KMS-11 (cell line): ENCODE results near the gene MPHOSPH10.

Experiments
- H2AFZ ChIP-seq: fragments of 200-600 bp; sonication (generic); 2 replicates; pipeline ENCODE4 v1.6.1; 2016; ENCODE audit warnings: antibody characterized with exemption, mixed run types, low read depth
- H3K27ac ChIP-seq: fragments of 200-600 bp; sonication (generic); 2 replicates; pipeline ENCODE4 v1.6.1; 2016; ENCODE audit warnings: mild to moderate bottlenecking, mixed run types
- H3K27me3 ChIP-seq: fragments of 200-600 bp; sonication (generic); 2 replicates; pipeline ENCODE4 v1.6.1; 2017; ENCODE audit warnings: mild to moderate bottlenecking, low read depth, mixed run types, moderate library complexity; ENCODE audit not compliant: insufficient read depth
- H3K36me3 ChIP-seq: fragments of 200-600 bp; sonication (generic); 2 replicates; pipeline ENCODE4 v1.6.1; 2017; ENCODE audit warnings: mild to moderate bottlenecking, mixed run types; ENCODE audit not compliant: insufficient read depth
- H3K4me1 ChIP-seq: fragments of 200-600 bp; sonication (generic); 2 replicates; pipeline ENCODE4 v1.6.1; 2016; ENCODE audit warnings: mild to moderate bottlenecking, low read depth, mixed run types; ENCODE audit not compliant: poor library complexity, severe bottlenecking
- H3K4me2 ChIP-seq: fragments of 200-600 bp; sonication (generic); 2 replicates; pipeline ENCODE4 v1.7.0; 2016; ENCODE audit warnings: mild to moderate bottlenecking, mixed run types
- H3K4me3 ChIP-seq: fragments of 200-600 bp; sonication (generic); IDR thresholded peaks from 2 replicates; pipeline ENCODE4 v1.6.1; 2017; ENCODE audit warnings: low read depth, low read length, mixed read lengths; ENCODE audit not compliant: insufficient read depth
- H3K79me2 ChIP-seq: fragments of 200-600 bp; sonication (generic); 2 replicates; pipeline ENCODE4 v1.6.1; 2016; ENCODE audit warnings: low read depth, mixed run types; ENCODE audit not compliant: insufficient read depth
- H3K9ac ChIP-seq: fragments of 200-600 bp; sonication (generic); 2 replicates; pipeline ENCODE4 v1.6.1; 2016; ENCODE audit warnings: mild to moderate bottlenecking, mixed run types
- H4K20me1 ChIP-seq: fragments of 200-600 bp; sonication (generic); 2 replicates; pipeline ENCODE4 v1.6.1; 2016; ENCODE audit warnings: mild to moderate bottlenecking, mixed run types; ENCODE audit not compliant: insufficient read depth
- CTCF ChIP-seq: fragments of 200-600 bp; sonication (generic); conservative IDR thresholded peaks from 2 replicates; pipeline ENCODE4 v1.6.1; 2017; ENCODE audit warnings: low read depth, mild to moderate bottlenecking, antibody characterized with exemption, low read length, moderate library complexity, mixed read lengths

MPHOSPH10 gene

DNA sequence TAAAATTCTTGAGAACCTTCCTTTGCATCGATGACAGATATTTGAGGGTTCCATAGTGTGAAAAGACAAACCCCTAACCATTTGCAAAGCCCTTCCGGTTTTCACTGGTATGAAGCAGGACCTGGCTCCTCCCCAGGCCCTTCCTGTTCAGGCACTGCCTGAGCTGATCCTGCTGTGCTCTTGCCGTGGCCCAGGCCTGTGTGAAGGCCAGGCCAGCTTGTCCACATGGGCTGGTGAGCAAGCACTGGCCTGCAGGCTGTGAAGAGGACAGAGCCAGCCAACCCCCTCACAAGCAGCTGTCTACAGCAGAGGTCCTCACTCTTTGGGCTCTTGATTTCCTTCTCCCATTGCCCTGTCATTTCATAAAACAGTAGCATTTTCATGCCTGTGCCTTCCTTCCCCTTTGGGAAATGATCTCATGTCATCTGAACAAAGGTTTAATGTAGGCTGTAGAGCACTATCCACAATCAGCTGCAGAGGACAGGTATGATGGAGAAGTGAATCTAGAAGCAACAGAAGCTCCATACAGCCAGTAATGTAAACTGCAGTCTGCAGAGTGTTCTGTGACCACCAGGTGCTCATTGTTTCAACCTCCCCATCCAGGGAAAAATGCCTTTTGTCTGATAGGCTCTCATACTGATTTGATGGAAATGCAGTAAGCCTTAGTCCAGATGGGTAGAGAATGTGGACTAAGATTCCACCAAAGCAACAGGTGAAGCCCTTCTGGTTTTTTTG, 19.8 kb downstream of the MPHOSPH10 start:
- Histone ChIP-seq H3K36me3 (peaks cover 6% of the 10 kb centered on the region; the same call in 1 of the 2 replicates), H3K79me2 (no peaks in the 10 kb centered on the region), H3K9ac (no peak overlapping the region), H4K20me1 (no peaks in the 10 kb centered on the region), H3K4me3 (no peak overlapping the region), H2AFZ (no peak overlapping the region), H3K4me1 (no peaks in the 10 kb centered on the region), H3K4me2 (no peak overlapping the region), H3K27me3 (no peaks in the 10 kb centered on the region), H3K27ac (no peak overlapping the region)
- TF ChIP-seq CTCF: no peak

- Histone ChIP-seq H3K4me3 (no peak overlapping the region), H3K27ac (no peak overlapping the region), H3K36me3 (peaks cover 6% of the 10 kb centered on the region; the same call in 1 of the 2 replicates), H3K79me2 (no peaks in the 10 kb centered on the region), H3K27me3 (no peaks in the 10 kb centered on the region), H3K9ac (no peak overlapping the region), H3K4me2 (no peak overlapping the region), H2AFZ (no peak overlapping the region), H3K4me1 (peaks cover 3% of the 10 kb centered on the region), H4K20me1 (no peaks in the 10 kb centered on the region)
- no peak for TF ChIP-seq CTCF
Measured at GRCh38 chr2:71151620-71152019, 21.2 kb downstream of the MPHOSPH10 start.

GRCh38 chr2:71153585-71154224, 23.3 kb downstream of the MPHOSPH10 start:
- Histone ChIP-seq H2AFZ (no peak overlapping the region), H3K4me1 (peaks cover 10% of the 10 kb centered on the region), H3K79me2 (no peaks in the 10 kb centered on the region), H3K27me3 (no peaks in the 10 kb centered on the region), H3K36me3 (peaks cover 6% of the 10 kb centered on the region; the same call in 1 of the 2 replicates), H3K9ac (no peak overlapping the region), H3K4me2 (no peak overlapping the region), H4K20me1 (no peaks in the 10 kb centered on the region), H3K27ac (no peak overlapping the region), H3K4me3 (no peak overlapping the region)
- TF ChIP-seq CTCF: no peak

DNA sequence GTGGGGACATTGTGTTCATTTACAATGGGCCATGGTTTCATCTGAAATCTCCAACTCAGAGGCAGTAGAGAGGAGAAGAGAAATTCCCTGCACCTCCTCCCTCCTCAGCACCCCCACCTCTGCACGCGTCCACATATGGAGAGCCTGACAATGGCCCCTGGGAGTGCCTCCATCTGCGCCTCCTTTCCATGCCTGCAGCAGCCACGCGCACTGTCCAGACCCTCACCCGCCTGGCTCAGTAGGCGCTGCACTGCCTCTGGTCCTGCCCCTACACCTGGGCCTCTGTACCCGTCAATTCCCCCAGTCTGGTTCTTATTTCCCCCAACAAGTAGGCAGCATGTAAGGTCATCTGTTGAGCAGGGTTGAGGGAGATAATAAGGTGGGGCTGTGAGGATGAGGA, 23.8 kb downstream of the MPHOSPH10 start:
- peaks cover 10% of the 10 kb centered on the region for H3K4me1 ChIP-seq
- H3K36me3 ChIP-seq: peaks cover 1% of the 10 kb centered on the region; the same call in 1 of the 2 replicates
- no peak overlapping the region for H3K4me3 ChIP-seq
- H3K9ac ChIP-seq: no peak overlapping the region
- no peaks in the 10 kb centered on the region for H3K27me3 ChIP-seq
- no peak for TF ChIP-seq CTCF
- no peak overlapping the region for H3K4me2 ChIP-seq
- no peak overlapping the region for H3K27ac ChIP-seq
- no peaks in the 10 kb centered on the region for H3K79me2 ChIP-seq
- H4K20me1 ChIP-seq: no peaks in the 10 kb centered on the region
- no peak overlapping the region for H2AFZ ChIP-seq
